GM23338 (cell line): ENCODE data around the gene CNTNAP2.

ENCODE experiments used
- EZH2 ChIP-seq: fragments of 200-600 bp; sonication (generic); IDR thresholded peaks from one replicate; pipeline ENCODE4 v1.8.0; 2017; ENCODE audit warnings: antibody characterized with exemption, mild to moderate bottlenecking, low read depth; ENCODE audit not compliant: unreplicated experiment
- POLR2AphosphoS5 ChIP-seq: IDR thresholded peaks from 2 replicates; pipeline ENCODE4 v1.6.1; 2016; ENCODE audit warnings: antibody characterized with exemption, low read depth
- TF ChIP-seq, protein P1 (sequence below), 2 experiments: fragments of 200-600 bp in 1 of 2; sonication (generic) in 1 of 2; conservative IDR thresholded peaks; 2 replicates each; pipeline versions ENCODE4 v1.5.1 to v1.6.1; 2016 to 2017; ENCODE audit warnings: antibody characterized with exemption in 2 of 2, low read depth in 2 of 2, mild to moderate bottlenecking in 2 of 2, moderate library complexity in 1 of 2
- TF ChIP-seq, protein P2 (sequence below): IDR thresholded peaks from one replicate; pipeline ENCODE4 v1.6.1; 2018; ENCODE audit warnings: antibody characterized with exemption; ENCODE audit not compliant: unreplicated experiment

DNA sequence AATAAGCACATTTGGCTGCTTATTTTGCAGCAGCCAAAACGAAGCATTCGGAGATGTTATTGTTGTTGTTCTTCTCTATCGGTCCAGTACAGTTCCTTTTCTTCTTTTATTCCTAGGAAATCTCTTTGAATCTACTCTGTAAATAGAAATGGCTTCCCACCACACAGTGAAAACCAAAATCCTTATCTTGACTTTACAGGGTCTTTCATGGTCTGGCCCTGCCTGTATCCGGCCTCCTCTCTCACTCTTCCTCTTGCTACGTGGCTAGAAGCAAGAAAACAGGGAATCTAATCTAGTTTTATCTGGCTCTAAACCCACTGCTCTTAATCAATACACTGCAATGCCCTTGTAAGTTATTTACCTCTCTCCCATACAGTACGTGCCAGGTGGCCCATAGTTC, 1547.9 kb downstream of the CNTNAP2 start:
- TF ChIP-seq POLR2AphosphoS5 = no peak
- TF ChIP-seq, protein P1, sequence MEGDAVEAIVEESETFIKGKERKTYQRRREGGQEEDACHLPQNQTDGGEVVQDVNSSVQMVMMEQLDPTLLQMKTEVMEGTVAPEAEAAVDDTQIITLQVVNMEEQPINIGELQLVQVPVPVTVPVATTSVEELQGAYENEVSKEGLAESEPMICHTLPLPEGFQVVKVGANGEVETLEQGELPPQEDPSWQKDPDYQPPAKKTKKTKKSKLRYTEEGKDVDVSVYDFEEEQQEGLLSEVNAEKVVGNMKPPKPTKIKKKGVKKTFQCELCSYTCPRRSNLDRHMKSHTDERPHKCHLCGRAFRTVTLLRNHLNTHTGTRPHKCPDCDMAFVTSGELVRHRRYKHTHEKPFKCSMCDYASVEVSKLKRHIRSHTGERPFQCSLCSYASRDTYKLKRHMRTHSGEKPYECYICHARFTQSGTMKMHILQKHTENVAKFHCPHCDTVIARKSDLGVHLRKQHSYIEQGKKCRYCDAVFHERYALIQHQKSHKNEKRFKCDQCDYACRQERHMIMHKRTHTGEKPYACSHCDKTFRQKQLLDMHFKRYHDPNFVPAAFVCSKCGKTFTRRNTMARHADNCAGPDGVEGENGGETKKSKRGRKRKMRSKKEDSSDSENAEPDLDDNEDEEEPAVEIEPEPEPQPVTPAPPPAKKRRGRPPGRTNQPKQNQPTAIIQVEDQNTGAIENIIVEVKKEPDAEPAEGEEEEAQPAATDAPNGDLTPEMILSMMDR (conservative IDR thresholded peaks at IDR 0.05; ENCODE audit: low read depth in 2 of 2) = no peak
- TF ChIP-seq EZH2 = no peak
- TF ChIP-seq, protein P2, sequence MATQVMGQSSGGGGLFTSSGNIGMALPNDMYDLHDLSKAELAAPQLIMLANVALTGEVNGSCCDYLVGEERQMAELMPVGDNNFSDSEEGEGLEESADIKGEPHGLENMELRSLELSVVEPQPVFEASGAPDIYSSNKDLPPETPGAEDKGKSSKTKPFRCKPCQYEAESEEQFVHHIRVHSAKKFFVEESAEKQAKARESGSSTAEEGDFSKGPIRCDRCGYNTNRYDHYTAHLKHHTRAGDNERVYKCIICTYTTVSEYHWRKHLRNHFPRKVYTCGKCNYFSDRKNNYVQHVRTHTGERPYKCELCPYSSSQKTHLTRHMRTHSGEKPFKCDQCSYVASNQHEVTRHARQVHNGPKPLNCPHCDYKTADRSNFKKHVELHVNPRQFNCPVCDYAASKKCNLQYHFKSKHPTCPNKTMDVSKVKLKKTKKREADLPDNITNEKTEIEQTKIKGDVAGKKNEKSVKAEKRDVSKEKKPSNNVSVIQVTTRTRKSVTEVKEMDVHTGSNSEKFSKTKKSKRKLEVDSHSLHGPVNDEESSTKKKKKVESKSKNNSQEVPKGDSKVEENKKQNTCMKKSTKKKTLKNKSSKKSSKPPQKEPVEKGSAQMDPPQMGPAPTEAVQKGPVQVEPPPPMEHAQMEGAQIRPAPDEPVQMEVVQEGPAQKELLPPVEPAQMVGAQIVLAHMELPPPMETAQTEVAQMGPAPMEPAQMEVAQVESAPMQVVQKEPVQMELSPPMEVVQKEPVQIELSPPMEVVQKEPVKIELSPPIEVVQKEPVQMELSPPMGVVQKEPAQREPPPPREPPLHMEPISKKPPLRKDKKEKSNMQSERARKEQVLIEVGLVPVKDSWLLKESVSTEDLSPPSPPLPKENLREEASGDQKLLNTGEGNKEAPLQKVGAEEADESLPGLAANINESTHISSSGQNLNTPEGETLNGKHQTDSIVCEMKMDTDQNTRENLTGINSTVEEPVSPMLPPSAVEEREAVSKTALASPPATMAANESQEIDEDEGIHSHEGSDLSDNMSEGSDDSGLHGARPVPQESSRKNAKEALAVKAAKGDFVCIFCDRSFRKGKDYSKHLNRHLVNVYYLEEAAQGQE = no peak
